Colonic mucosa (tissue), 4 donors: ENCODE results near the gene HDAC8. TPM values are rescaled to one million over a fixed set of nuclear protein-coding genes. Genes with fewer than 3 reads are reported as not detected.

Experiments used
- DNase-seq: peaks from one replicate; pipeline ENCODE4 v3.0.0-alpha.2; 2020
- H3K27ac ChIP-seq: fragments of 200-600 bp; one replicate; pipeline ENCODE4 v1.8.0; 2021
- H3K27me3 ChIP-seq: fragments of 200-600 bp; one replicate; pipeline ENCODE4 v1.8.0; 2021
- H3K36me3 ChIP-seq: fragments of 200-600 bp; one replicate; pipeline ENCODE4 v1.8.0; 2021
- H3K4me1 ChIP-seq: fragments of 200-600 bp; one replicate; pipeline ENCODE4 v1.8.0; 2021; ENCODE audit warnings: mild to moderate bottlenecking
- H3K4me3 ChIP-seq: fragments of 200-600 bp; one replicate; pipeline ENCODE4 v1.8.0; 2021
- H3K9ac ChIP-seq, 2 donors: one replicate each; pipeline ENCODE4 v1.7.0; 2013; ENCODE audit warnings: control low read depth in 2 of 2, low read depth in 2 of 2, low read length in 2 of 2
- H3K9me3 ChIP-seq: fragments of 200-600 bp; one replicate; pipeline ENCODE4 v1.8.0; 2021
- CTCF ChIP-seq: fragments of 200-600 bp; IDR thresholded peaks from one replicate; pipeline ENCODE4 v1.8.0; 2022; ENCODE audit warnings: antibody characterized with exemption, mild to moderate bottlenecking
- intact Hi-C: fragments of 100-400 bp; cut with DNase I; formaldehyde crosslinking; loops from one replicate; pipeline ENCODE4 v1.14.1; 2022
- total RNA-seq, 2 donors: library from RNA; stranded (reverse); fragmentation: NEBNext Ultra II Directional in 1 of 2; extraction: Animal tissue kit (Norgen Biotek cat#: 25700) in 1 of 2; gene quantifications; one replicate each; pipeline ENCODE4 v1.2.1, GENCODE V29; 2021
- donor health status: healthy.
- donor health status: DM: no; HTN: no; CAD: no.
- donor health status: DM: no; HTN: no; CAD: no.

HDAC8 gene
- total RNA-seq, 2 donors from 2014 or later, result 23.0 to 25.7 TPM

- H3K4me3 ChIP-seq, result no peak overlapping the region
Observed at GRCh38 chrX:72308209-72308565, 264.5 kb downstream of the HDAC8 start.

GRCh38 chrX:72307646-72308051 is 265.0 kb downstream of the HDAC8 start:
- TF ChIP-seq CTCF, result no peak
- peak overlapping the region; percentile 38 for H3K4me3 ChIP-seq

More at GRCh38 chrX:72308209-72308565, 264.5 kb downstream of the HDAC8 start:
- Histone ChIP-seq H3K4me1 (no peaks in the 10 kb centered on the region), H3K27ac (no peak overlapping the region), H3K36me3 (no peaks in the 10 kb centered on the region), H3K27me3 (peaks cover 56% of the 10 kb centered on the region), H3K9ac (no peak overlapping the region), H3K9me3 (no peaks in the 10 kb centered on the region)
- intact Hi-C loops, result no loop called here
- no peak for DNase-seq
- TF ChIP-seq CTCF, result no peak

GRCh38 chrX:72306851-72307645 is 265.6 kb downstream of the HDAC8 start:
- Histone ChIP-seq H3K9ac (peak overlapping the region in 1 of 2 donors; percentile 30), H3K4me3 (peak overlapping the region; percentile 38), H3K36me3 (no peaks in the 10 kb centered on the region), H3K9me3 (no peaks in the 10 kb centered on the region), H3K27ac (no peak overlapping the region), H3K27me3 (peaks cover 63% of the 10 kb centered on the region), H3K4me1 (no peaks in the 10 kb centered on the region)
- intact Hi-C loops, result no loop called here
- TF ChIP-seq CTCF, result no peak
- DNase-seq, result peak; percentile 68

More at GRCh38 chrX:72307646-72308051, 265.0 kb downstream of the HDAC8 start:
- Histone ChIP-seq H3K27ac (no peak overlapping the region), H3K4me1 (no peaks in the 10 kb centered on the region), H3K9ac (peak overlapping the region in 1 of 2 donors; percentile 30), H3K9me3 (no peaks in the 10 kb centered on the region), H3K36me3 (no peaks in the 10 kb centered on the region), H3K27me3 (peaks cover 60% of the 10 kb centered on the region)
- intact Hi-C loops, result no loop called here
- DNase-seq, result no peak

GRCh38 chrX:72306085-72306801 is 266.4 kb downstream of the HDAC8 start:
- Histone ChIP-seq H3K4me1 (no peaks in the 10 kb centered on the region), H3K27me3 (peaks cover 67% of the 10 kb centered on the region), H3K27ac (no peak overlapping the region), H3K9me3 (no peaks in the 10 kb centered on the region), H3K4me3 (peak overlapping the region; percentile 38), H3K36me3 (no peaks in the 10 kb centered on the region), H3K9ac (peak overlapping the region in 1 of 2 donors; percentile 18)
- DNase-seq, result no peak
- intact Hi-C loops, result no loop called here
- no peak for TF ChIP-seq CTCF

GRCh38 chrX:72305286-72306084 is 267.2 kb downstream of the HDAC8 start, which contains the start of gene CITED1:
TSS of gene CITED1 (minus strand) at chrX:72305914. CDS start at chrX:72302869, 3,045 bp downstream.
- no peak for TF ChIP-seq CTCF
- no peak for DNase-seq
- Histone ChIP-seq H3K4me1 (no peaks in the 10 kb centered on the region), H3K36me3 (no peaks in the 10 kb centered on the region), H3K27ac (no peak within 1 kb of the TSS), H3K9ac (peak within 1 kb of the TSS in 1 of 2 donors; percentile 18), H3K27me3 (peaks cover 75% of the 10 kb centered on the region), H3K9me3 (no peaks in the 10 kb centered on the region), H3K4me3 (peak within 1 kb of the TSS; percentile 38)
- intact Hi-C loops, result no loop called here
